ENCODE measurements around the gene PLBD1.

Gene PLBD1

GRCh38 chr12:14567351-14568162, at the start of gene PLBD1:
Gene PLBD1 (minus strand): TSS chr12:14567883. CDS start chr12:14567696, 187 bp downstream.
- no peak for DNase-seq

- DNase-seq: no peak
Measured at GRCh38 chr12:14614704-14615121, 47.0 kb upstream of the PLBD1 start.

DNA sequence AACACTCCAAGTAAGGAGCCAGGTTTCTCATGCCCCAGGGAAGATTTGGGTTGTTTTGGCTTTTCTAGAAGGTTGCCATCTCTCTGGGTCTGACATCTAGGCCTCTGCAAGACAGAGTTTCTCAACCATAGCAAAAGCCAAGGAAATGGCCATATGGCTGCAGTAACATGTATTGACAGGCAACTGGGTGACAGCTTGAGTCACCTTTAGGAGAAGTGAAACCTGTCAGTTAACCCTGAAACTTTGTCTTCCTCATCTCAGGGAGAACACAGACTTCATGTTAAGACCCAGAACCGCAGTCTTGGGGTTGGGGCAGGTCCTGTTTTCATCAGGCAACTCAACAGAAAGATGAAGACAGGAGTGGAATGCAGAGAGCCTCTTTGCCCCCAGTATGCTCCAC, 46.0 kb upstream of the PLBD1 start:
- DNase-seq: no peak

DNA sequence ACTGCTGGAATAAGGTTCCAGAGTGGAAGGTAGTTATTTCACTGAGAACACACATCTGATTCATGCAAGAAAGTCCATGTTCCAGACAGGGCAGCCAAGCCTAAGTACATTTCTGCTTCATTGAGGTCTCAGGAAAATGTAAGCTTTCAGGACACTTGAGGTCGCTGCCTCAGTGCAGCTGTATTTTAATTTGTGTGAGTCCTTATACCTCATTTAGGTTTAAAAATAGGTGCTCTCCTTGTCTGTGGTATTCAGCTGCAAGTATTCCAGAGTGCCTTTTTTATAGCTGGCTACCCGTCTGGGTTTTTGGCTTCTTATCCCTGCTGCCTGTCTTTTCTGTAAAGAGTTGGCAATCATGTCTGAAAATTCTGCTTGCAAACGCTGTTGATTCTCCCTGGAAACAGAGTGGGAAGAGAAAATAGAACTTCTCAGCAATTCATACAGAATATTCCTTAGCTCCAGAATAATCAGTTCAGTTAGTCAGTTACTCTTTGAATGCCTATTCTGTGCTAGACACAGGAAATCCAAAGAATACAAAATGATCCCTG, 45.3 kb upstream of the PLBD1 start:
- DNase-seq: no peak

DNA sequence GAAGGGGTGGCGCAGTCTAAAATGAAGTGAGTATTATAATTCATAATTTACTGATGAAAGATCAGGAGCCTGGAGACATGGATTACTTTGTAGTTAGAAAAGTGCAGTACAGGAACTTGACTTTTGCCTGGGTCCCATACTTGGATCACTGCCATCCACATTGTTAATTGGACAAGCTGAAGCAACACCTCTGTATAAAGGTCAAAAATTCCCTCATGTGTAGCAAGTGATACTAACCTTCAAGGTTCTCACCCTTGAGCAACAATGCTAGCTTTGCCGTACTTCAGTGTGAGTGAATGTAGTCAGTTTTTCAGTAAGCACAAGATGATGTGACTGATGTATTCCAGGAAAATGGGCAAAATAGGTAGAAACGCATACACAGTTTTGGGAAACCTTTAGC, 44.6 kb upstream of the PLBD1 start:
- no peak for DNase-seq

- DNase-seq: no peak
Measured at GRCh38 chr12:14611640-14612203, 44.0 kb upstream of the PLBD1 start.

GRCh38 chr12:14607568-14607967, 39.9 kb upstream of the PLBD1 start:
- DNase-seq: no peak

DNA sequence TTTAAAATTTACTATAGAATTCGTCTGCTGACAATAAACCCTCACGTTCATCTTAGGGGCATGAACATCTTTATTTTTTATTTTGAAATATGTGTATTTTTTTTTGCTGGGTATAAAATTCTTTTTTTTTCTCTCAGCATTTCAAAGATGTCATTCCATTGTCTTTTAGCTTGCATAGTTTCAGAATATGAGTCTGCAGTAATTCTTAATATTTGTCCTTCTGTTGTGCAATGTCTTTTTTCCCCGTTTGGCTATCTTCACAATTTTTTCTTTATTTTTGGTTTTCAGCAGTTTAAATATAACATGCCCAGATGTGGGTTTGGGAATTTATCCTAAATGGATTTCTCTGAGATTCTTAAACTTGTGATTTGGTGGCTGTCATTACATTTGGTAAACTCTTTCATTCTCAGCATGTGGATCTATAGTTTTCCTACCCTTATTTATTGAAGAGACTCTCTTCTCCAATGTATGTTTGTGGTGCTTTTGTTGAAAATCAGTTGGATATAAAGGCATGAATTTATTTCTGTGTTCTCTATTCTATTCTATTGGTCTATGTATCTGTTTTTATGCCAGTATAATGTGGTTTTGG, 37.8 kb upstream of the PLBD1 start:
- no peak for DNase-seq

GRCh38 chr12:14601692-14602478, 34.2 kb upstream of the PLBD1 start:
- no peak for DNase-seq

- DNase-seq: no peak
Measured at GRCh38 chr12:14597480-14597879, 29.8 kb upstream of the PLBD1 start.

- no peak for DNase-seq
Measured at GRCh38 chr12:14591719-14592118, 24.0 kb upstream of the PLBD1 start.

- no peak for DNase-seq
Measured at GRCh38 chr12:14589169-14590004, 21.7 kb upstream of the PLBD1 start.

DNA sequence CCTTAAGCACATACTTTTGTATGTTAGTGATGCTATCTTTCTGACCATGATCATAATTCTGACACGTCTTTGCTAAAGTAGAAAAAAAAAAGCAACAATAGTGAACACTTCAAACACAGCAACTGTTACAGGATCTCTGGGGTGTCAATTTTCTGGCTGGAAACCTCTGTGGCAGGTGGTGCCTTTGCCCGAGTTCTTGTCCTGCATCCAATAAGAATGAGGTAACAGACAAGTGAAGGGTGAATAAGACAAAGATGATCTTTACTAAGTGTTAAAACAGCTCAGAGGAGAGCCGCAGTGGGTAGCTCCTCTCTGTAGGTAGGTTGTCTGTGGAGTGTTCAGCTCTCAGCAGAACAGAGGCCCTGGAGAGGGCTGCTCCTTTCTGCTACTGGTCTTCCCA, 20.9 kb upstream of the PLBD1 start:
- DNase-seq: no peak

DNA sequence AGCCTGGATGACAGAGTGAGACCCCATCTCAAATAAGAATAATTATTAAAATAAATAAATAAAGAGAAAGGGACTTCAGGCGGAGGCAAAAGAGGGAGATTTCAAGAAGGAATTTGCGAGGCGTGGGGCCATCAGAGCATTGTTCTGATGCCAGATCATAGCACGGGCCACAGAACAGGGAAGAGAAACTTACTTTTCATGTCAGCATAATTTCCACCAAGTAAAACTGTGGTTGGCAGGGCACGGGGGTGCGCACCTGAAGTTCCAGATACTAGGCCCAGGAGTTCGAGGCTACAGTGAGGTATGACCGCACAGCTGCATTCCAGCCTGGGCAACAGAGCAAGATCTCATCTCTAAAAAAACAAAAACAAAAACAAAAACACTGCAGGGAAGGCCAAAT, 11.0 kb upstream of the PLBD1 start:
- DNase-seq: no peak

GRCh38 chr12:14577344-14577743, 9.7 kb upstream of the PLBD1 start:
- no peak for DNase-seq

GRCh38 chr12:14576896-14577295, 9.2 kb upstream of the PLBD1 start:
- no peak for DNase-seq

DNA sequence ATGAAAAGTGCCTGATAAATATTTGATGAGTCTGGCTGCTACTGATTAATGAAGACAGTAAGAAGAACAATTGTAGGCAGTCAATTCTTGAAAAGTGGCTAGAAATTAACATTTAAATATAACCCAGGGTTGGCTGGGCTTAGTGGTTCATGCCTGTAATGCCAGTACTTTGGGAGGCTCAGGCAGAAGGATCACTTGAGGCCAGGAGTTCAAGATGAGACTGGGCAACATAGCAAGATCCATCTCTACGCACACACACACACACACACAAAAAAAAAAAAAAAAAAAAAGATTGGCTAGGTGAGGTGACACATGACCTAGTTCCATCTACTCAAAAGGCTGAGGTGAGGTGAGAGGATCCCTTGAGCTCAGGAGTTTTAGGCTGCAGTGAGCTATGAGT, 7.9 kb upstream of the PLBD1 start:
- DNase-seq: no peak

DNA sequence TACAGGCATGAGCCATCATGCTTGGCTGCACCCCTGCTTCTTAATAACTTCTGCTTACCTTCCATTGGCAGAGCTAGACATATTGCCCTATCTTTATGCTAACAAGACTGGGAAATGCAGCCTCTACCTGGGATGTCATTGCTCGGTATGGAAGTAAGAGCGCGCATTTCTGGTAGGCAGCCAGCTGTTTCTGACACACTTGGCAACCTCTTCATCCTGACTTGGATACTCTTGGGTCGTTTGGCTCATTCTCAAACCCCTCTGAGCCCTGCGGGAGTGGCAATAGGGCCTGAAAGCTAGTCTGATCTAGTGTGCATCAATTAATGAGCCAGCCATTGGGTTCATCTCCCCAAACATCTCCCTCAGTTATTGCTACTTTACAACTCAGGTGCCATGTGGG, 5.4 kb upstream of the PLBD1 start:
- no peak for DNase-seq

DNA sequence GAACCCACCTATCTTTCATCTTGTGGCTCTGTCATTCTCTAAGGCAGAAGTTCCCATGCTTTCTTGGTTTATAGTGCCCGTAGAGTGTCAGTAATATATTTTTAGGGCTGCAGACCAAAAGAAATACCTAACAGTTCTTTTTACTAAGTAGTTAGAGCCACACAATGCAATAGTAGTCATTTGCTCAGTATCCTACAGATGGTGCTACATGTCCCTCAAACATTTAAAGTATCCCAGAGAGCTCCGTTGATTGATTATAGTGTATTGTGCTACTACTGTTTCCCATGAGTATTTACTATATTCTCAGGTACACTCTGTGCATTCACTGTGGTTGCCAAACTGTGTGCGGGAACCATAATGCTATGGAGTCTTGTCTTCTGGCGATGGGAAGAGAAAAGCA, 4.7 kb upstream of the PLBD1 start:
- no peak for DNase-seq

DNA sequence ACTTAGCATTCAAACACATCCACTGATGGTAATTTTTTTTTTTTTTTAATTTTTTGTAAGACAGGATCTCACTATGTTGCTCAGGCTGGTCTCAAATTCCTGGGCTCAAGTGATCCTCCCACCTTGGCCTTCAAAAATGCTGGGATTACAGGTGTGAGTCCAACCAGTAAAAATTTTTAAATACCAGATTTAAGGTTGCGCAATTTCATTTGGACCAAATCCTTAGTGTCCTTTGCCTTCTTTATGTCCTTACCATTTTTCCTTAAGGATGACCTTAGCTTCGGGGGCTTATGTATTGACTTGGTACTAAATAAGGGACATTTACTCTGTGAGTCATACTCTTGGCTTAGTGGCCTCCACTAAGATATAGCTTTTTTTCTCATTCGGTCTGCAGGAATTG, 4.1 kb upstream of the PLBD1 start:
- no peak for DNase-seq

DNA sequence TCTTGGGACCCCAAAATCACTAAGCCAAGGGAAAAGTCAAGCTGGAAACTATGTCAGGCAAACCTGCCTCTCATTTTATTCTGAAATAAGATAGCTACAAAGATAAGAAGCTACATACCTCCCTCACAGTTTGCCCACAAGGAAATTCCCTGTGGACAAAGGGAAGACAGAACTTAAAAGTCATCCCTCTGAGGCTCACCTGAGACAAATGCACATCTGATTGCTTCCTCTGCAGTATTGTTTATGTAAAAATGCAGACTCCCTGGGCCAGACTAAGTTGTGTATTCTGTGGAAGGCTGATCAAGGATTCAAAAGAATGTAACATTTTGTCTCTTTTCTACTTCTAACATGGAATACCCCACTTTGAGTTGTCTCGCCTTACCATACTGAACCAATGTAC, 2.5 kb upstream of the PLBD1 start:
- no peak for DNase-seq

DNA sequence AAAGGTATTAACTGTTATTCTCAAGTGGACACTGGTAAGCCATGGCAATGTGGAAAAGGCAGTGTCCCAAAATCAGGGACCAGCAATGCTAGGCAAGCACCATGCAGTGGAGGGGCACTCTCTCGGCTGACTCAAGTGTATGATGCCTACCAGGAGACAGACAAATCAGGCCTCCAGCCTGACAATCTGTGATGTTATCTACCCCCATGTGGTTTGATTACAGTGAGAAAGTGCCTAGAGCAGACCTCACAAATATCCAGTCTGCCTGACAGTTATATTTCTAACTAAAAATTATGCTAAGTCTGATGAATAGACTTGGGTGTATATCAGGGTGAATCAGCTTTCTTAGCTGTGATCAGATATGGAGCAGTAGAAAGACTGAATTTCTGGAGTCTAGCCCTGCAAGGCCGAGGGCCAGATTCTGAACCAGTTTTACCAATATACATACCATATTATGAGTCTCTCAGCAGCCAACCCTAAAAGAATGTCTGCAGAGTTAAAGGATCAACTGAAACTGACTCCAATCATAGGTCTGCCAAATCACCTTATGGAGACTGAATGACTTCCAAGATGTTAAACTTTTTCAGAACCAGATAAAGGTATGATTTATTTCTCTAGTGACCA, 3.2 kb downstream of the PLBD1 start:
- DNase-seq: no peak

All from GOT3 (cell line).